ENCODE data around the gene LPCAT2. TPM values are rescaled to one million over a fixed set of nuclear protein-coding genes. Genes with fewer than 3 reads are reported as not detected.

LPCAT2 gene
- total RNA-seq, 1 experiment from 2014 or later: 25.2 TPM

GRCh38 chr16:55568207-55568606 lies 59.3 kb downstream of the LPCAT2 start:
- CTCF ChIA-PET: no interaction called here
- Mint-ChIP-seq H3K27ac (ENCODE audit: unreplicated experiment) (no peak overlapping the region), H3K4me1 (ENCODE audit: low read depth, unreplicated experiment) (no peaks in the 10 kb centered on the region), H3K9me3 (ENCODE audit: unreplicated experiment) (no peaks in the 10 kb centered on the region), H3K27me3 (ENCODE audit: insufficient read depth, unreplicated experiment) (no peaks in the 10 kb centered on the region), H3K36me3 (ENCODE audit: insufficient read depth, unreplicated experiment) (no peaks in the 10 kb centered on the region), H3K4me3 (ENCODE audit: unreplicated experiment) (no peak overlapping the region)
- Histone ChIP-seq H3K36me3 (ENCODE audit: control insufficient read depth, insufficient read depth, low read length) (no peaks in the 10 kb centered on the region), H3K9me3 (no peaks in the 10 kb centered on the region), H3K27me3 (replicated peaks; ENCODE audit: control insufficient read depth, insufficient read depth, low read length) (no peaks in the 10 kb centered on the region), H3K4me3 (ENCODE audit: low read depth, low read length) (no peak overlapping the region), H3K4me1 (no peaks in the 10 kb centered on the region)
- POLR2A ChIA-PET: no interaction called here
- no peak for TF ChIP-seq CTCF (IDR thresholded peaks at IDR 0.05; ENCODE audit: insufficient read depth in 1 of 2, low read depth in 1 of 2, low read length in 1 of 2, severe bottlenecking in 1 of 2, unreplicated experiment in 1 of 2)
- BruUV-seq (replicated peaks): no TSS peak
- intact Hi-C loops (cut with micrococcal nuclease; ENCODE audit: unreplicated experiment): no loop called here
- DNase-seq: no peak

- no peaks in the 10 kb centered on the region for H3K36me3 Mint-ChIP-seq (ENCODE audit: insufficient read depth, unreplicated experiment)
- no peak for DNase-seq
- no TSS peak for BruUV-seq (replicated peaks)
- intact Hi-C loops (cut with micrococcal nuclease; ENCODE audit: unreplicated experiment): no loop called here
- no peaks in the 10 kb centered on the region for H3K27me3 ChIP-seq (replicated peaks; ENCODE audit: control insufficient read depth, insufficient read depth, low read length)
- no peak overlapping the region for H3K4me3 Mint-ChIP-seq (ENCODE audit: unreplicated experiment)
- H3K9me3 Mint-ChIP-seq (ENCODE audit: unreplicated experiment): no peaks in the 10 kb centered on the region
- H3K4me1 Mint-ChIP-seq (ENCODE audit: low read depth, unreplicated experiment): no peaks in the 10 kb centered on the region
- no peaks in the 10 kb centered on the region for H3K4me1 ChIP-seq
- no peak overlapping the region for H3K27ac Mint-ChIP-seq (ENCODE audit: unreplicated experiment)
- no peak for TF ChIP-seq CTCF (IDR thresholded peaks at IDR 0.05; ENCODE audit: insufficient read depth in 1 of 2, low read depth in 1 of 2, low read length in 1 of 2, severe bottlenecking in 1 of 2, unreplicated experiment in 1 of 2)
- ChIA-PET CTCF (no interaction called here), POLR2A (no interaction called here)
- no peaks in the 10 kb centered on the region for H3K27me3 Mint-ChIP-seq (ENCODE audit: insufficient read depth, unreplicated experiment)
- H3K9me3 ChIP-seq: no peaks in the 10 kb centered on the region
- no peak overlapping the region for H3K4me3 ChIP-seq (ENCODE audit: low read depth, low read length)
- no peaks in the 10 kb centered on the region for H3K36me3 ChIP-seq (ENCODE audit: control insufficient read depth, insufficient read depth, low read length)
These were observed 60.2 kb downstream of the LPCAT2 start for GRCh38 chr16:55569025-55569424.

- Mint-ChIP-seq H3K36me3 (ENCODE audit: insufficient read depth, unreplicated experiment) (no peaks in the 10 kb centered on the region), H3K27ac (ENCODE audit: unreplicated experiment) (no peak overlapping the region), H3K9me3 (ENCODE audit: unreplicated experiment) (no peaks in the 10 kb centered on the region), H3K4me1 (ENCODE audit: low read depth, unreplicated experiment) (no peaks in the 10 kb centered on the region), H3K4me3 (ENCODE audit: unreplicated experiment) (no peak overlapping the region), H3K27me3 (ENCODE audit: insufficient read depth, unreplicated experiment) (no peaks in the 10 kb centered on the region)
- no peak for TF ChIP-seq CTCF (IDR thresholded peaks at IDR 0.05; ENCODE audit: insufficient read depth in 1 of 2, low read depth in 1 of 2, low read length in 1 of 2, severe bottlenecking in 1 of 2, unreplicated experiment in 1 of 2)
- Histone ChIP-seq H3K36me3 (ENCODE audit: control insufficient read depth, insufficient read depth, low read length) (no peaks in the 10 kb centered on the region), H3K9me3 (no peaks in the 10 kb centered on the region), H3K4me3 (ENCODE audit: low read depth, low read length) (no peak overlapping the region), H3K27me3 (replicated peaks; ENCODE audit: control insufficient read depth, insufficient read depth, low read length) (no peaks in the 10 kb centered on the region), H3K4me1 (no peaks in the 10 kb centered on the region)
- POLR2A ChIA-PET: no interaction called here
- no TSS peak for BruUV-seq (replicated peaks)
- CTCF ChIA-PET: no interaction called here
- intact Hi-C loops (cut with micrococcal nuclease; ENCODE audit: unreplicated experiment): no loop called here
- no peak for DNase-seq
These were observed 61.3 kb downstream of the LPCAT2 start for GRCh38 chr16:55570159-55570558.
